ENCODE measurements around the gene RING1. TPM values are rescaled to one million over a fixed set of nuclear protein-coding genes. Genes with fewer than 3 reads are reported as not detected.

Gene RING1
- polyA plus RNA-seq, 1 of the 3 experiments (the other 2 are of a cell fraction): 61.3 TPM

DNA sequence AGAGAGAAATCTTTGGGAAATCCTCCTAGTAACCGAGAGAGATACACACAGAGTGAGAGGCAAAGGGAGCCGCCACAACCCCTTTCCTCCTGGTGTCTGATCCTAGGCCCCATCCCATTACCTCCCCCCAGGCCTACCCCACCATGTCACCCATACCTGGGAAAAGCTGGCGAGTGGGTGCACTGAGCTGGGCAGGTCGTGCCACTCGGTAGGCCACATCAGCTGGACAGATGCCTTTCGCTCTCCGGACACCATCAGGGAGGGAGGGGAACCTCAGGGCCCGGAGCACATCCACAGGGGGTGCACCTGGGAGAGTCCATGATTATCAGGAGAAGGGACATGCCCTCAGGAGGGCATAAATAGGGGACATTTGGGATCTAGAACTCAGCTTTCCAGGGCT, 19.1 kb upstream of the RING1 start:
- no peak overlapping the region for H3K4me3 ChIP-seq (ENCODE audit: low read depth in 2 of 2, low read length in 1 of 2)
- H3K27me3 ChIP-seq (ENCODE audit: insufficient read depth): no peaks in the 10 kb centered on the region
- no peak overlapping the region for H3K9ac ChIP-seq
- H3K4me1 ChIP-seq (ENCODE audit: control insufficient read depth in 1 of 2, insufficient read depth in 2 of 2, low read depth in 1 of 2, low read length in 1 of 2): peaks cover 0 to 21% of the 10 kb centered on the region in 2 experiments; a peak in 1 of 4 replicates
- H2AFZ ChIP-seq (ENCODE audit: low read depth): no peak overlapping the region
- no peak overlapping the region for H3K27ac ChIP-seq (ENCODE audit: low read depth in 2 of 2, low read length in 1 of 2)
- ChIA-PET CTCF (interaction anchor here (1.0 to 1.7 kb wide), 6 partner anchors 9 to 59 kb away, joined by 3 to 14 read pairs (median 5); no protein-coding TSS in a partner anchor), POLR2A (no interaction called here)
- no peaks in the 10 kb centered on the region for H3K79me2 ChIP-seq (ENCODE audit: insufficient read depth)
- no peaks in the 10 kb centered on the region for H4K20me1 ChIP-seq (ENCODE audit: insufficient read depth)
- no peaks in the 10 kb centered on the region for H3F3A ChIP-seq (replicated peaks; ENCODE audit: insufficient read depth)
- peaks cover 0 to 2% of the 10 kb centered on the region in 2 experiments for H3K36me3 ChIP-seq (replicated peaks in 1 of 2; ENCODE audit: control insufficient read depth in 1 of 2, insufficient read depth in 2 of 2, low read length in 1 of 2)
- WGBS (ENCODE audit: low lambda C conversion rate): 52% methylated on average over 4 of the region's 8 CpGs
- TF ChIP-seq RAD21 (IDR thresholded peaks at IDR 0.05; ENCODE audit: low read length): no peak
- TF ChIP-seq MEF2A (IDR thresholded peaks at IDR 0.05; ENCODE audit: borderline replicate concordance, low read depth): no peak
- no peak for TF ChIP-seq YY1 (IDR thresholded peaks at IDR 0.05; ENCODE audit: low read depth)
- TF ChIP-seq, protein P1, sequence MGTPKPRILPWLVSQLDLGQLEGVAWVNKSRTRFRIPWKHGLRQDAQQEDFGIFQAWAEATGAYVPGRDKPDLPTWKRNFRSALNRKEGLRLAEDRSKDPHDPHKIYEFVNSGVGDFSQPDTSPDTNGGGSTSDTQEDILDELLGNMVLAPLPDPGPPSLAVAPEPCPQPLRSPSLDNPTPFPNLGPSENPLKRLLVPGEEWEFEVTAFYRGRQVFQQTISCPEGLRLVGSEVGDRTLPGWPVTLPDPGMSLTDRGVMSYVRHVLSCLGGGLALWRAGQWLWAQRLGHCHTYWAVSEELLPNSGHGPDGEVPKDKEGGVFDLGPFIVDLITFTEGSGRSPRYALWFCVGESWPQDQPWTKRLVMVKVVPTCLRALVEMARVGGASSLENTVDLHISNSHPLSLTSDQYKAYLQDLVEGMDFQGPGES (IDR thresholded peaks at IDR 0.05; ENCODE audit: low read depth, low read length): no peak
- TF ChIP-seq TEAD4 (IDR thresholded peaks at IDR 0.05; ENCODE audit: borderline replicate concordance, insufficient read depth): no peak
- TF ChIP-seq, protein P2, sequence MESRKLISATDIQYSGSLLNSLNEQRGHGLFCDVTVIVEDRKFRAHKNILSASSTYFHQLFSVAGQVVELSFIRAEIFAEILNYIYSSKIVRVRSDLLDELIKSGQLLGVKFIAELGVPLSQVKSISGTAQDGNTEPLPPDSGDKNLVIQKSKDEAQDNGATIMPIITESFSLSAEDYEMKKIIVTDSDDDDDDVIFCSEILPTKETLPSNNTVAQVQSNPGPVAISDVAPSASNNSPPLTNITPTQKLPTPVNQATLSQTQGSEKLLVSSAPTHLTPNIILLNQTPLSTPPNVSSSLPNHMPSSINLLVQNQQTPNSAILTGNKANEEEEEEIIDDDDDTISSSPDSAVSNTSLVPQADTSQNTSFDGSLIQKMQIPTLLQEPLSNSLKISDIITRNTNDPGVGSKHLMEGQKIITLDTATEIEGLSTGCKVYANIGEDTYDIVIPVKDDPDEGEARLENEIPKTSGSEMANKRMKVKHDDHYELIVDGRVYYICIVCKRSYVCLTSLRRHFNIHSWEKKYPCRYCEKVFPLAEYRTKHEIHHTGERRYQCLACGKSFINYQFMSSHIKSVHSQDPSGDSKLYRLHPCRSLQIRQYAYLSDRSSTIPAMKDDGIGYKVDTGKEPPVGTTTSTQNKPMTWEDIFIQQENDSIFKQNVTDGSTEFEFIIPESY (IDR thresholded peaks at IDR 0.05; ENCODE audit: borderline replicate concordance, low read depth): no peak
- no peak for TF ChIP-seq GATA2 (CRISPR knock-in tag; IDR thresholded peaks at IDR 0.05)
- no peak for TF ChIP-seq TCF12 (IDR thresholded peaks at IDR 0.05)
- TF ChIP-seq RXRA (IDR thresholded peaks at IDR 0.05; ENCODE audit: borderline replicate concordance, low read depth): no peak
- TF ChIP-seq FOXM1 (IDR thresholded peaks at IDR 0.05; ENCODE audit: low read depth): no peak
- TF ChIP-seq NFIC (IDR thresholded peaks at IDR 0.05; ENCODE audit: borderline replicate concordance): no peak
- H3K9me2 ChIP-seq: no peaks in the 10 kb centered on the region
- no peak for DNase-seq
- no peak overlapping the region for H3K4me2 ChIP-seq
- H3K9me3 ChIP-seq: no peaks in the 10 kb centered on the region

DNA sequence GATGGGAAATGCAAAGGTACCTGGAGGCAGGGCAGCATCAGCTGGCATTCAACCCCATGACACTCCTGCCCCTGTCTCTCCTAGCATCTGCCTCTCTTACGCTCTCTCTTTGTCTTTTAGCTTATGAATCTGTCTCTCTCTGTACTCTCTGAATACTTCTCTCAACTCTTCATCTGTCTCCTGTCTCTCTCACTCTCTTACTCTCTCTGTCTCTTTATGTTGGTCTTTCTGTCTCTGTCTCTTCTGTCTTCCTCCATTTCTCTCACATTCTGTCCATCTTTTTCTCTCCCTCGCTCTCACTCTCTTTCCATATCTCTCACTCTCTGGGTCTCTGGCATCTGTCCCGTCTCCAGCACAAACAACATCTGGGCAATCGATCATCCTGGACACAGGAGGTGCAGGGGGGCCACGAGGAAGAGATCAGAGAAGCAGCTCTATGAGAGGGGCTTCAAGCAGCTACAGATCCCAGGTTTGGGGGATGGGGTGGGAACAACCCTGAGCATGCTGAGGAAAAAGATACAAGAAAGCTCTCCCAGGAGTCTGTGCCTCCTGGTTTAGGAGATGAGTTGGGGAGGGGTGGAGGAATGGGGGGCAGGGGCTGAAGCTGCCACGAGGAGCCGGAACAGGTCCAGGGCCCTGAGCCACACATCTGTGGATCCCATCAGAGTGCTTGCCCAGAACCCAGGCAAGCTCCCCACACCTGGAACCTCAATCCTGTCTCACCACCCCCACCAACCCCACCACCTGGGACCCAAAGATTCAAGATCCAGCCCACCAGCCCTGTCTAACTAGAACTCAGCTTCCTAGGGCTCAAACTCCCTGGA, 18.5 kb upstream of the RING1 start:
- Histone ChIP-seq H3K36me3 (replicated peaks in 1 of 2; ENCODE audit: control insufficient read depth in 1 of 2, insufficient read depth in 2 of 2, low read length in 1 of 2) (peaks cover under 1 to 8% of the 10 kb centered on the region in 2 experiments), H2AFZ (ENCODE audit: low read depth) (no peak overlapping the region), H3K9ac (no peak overlapping the region), H3K4me3 (ENCODE audit: low read depth in 2 of 2, low read length in 1 of 2) (no peak overlapping the region), H3K9me3 (no peaks in the 10 kb centered on the region), H3K27ac (ENCODE audit: low read depth in 2 of 2, low read length in 1 of 2) (no peak overlapping the region), H3K27me3 (ENCODE audit: insufficient read depth) (no peaks in the 10 kb centered on the region), H3K9me2 (no peaks in the 10 kb centered on the region), H4K20me1 (ENCODE audit: insufficient read depth) (no peaks in the 10 kb centered on the region), H3K4me1 (ENCODE audit: control insufficient read depth in 1 of 2, insufficient read depth in 2 of 2, low read depth in 1 of 2, low read length in 1 of 2) (peaks cover 0 to 21% of the 10 kb centered on the region in 2 experiments; a peak in 1 of 4 replicates), H3K79me2 (ENCODE audit: insufficient read depth) (no peaks in the 10 kb centered on the region), H3K4me2 (no peak overlapping the region), H3F3A (replicated peaks; ENCODE audit: insufficient read depth) (peaks cover 4% of the 10 kb centered on the region)
- CTCF ChIA-PET: interaction anchor here (0.9 to 1.7 kb wide), 8 partner anchors 8 to 352 kb away, joined by 3 to 14 read pairs (median 3); partner anchors contain the start of gene TAP2
- no peak for DNase-seq
- POLR2A ChIA-PET: no interaction called here
- WGBS (ENCODE audit: low lambda C conversion rate): 52% methylated on average over 5 of the region's 7 CpGs
- no peak for TF ChIP-seq RFX5 (IDR thresholded peaks at IDR 0.05; ENCODE audit: low read length)
- no peak for TF ChIP-seq YY1 (IDR thresholded peaks at IDR 0.05; ENCODE audit: low read depth)
- TF ChIP-seq MEF2A (IDR thresholded peaks at IDR 0.05; ENCODE audit: borderline replicate concordance, low read depth): no peak
- TF ChIP-seq, protein P3, sequence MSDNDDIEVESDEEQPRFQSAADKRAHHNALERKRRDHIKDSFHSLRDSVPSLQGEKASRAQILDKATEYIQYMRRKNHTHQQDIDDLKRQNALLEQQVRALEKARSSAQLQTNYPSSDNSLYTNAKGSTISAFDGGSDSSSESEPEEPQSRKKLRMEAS (IDR thresholded peaks at IDR 0.05; ENCODE audit: low read depth): no peak
- TF ChIP-seq, protein P4, sequence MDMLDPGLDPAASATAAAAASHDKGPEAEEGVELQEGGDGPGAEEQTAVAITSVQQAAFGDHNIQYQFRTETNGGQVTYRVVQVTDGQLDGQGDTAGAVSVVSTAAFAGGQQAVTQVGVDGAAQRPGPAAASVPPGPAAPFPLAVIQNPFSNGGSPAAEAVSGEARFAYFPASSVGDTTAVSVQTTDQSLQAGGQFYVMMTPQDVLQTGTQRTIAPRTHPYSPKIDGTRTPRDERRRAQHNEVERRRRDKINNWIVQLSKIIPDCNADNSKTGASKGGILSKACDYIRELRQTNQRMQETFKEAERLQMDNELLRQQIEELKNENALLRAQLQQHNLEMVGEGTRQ (IDR thresholded peaks at IDR 0.05; ENCODE audit: borderline replicate concordance, low read depth, low read length): no peak
- TF ChIP-seq EZH2phosphoT487 (IDR thresholded peaks at IDR 0.05; ENCODE audit: borderline replicate concordance, low read depth): no peak
- no peak for TF ChIP-seq JUND (IDR thresholded peaks at IDR 0.05)
- TF ChIP-seq, protein P2 (IDR thresholded peaks at IDR 0.05; ENCODE audit: borderline replicate concordance, low read depth): no peak
- no peak for TF ChIP-seq FOSL2 (IDR thresholded peaks at IDR 0.05; ENCODE audit: borderline replicate concordance, low read depth)
- TF ChIP-seq POLR2AphosphoS5 (IDR thresholded peaks at IDR 0.05; ENCODE audit: low read depth, low read length): no peak
- no peak for TF ChIP-seq TEAD4 (IDR thresholded peaks at IDR 0.05; ENCODE audit: borderline replicate concordance, insufficient read depth)
- no peak for TF ChIP-seq NFIC (IDR thresholded peaks at IDR 0.05; ENCODE audit: borderline replicate concordance)
- TF ChIP-seq SIN3A (IDR thresholded peaks at IDR 0.05; ENCODE audit: borderline replicate concordance, low read depth, low read length): no peak
- TF ChIP-seq TCF12 (IDR thresholded peaks at IDR 0.05): no peak
- TF ChIP-seq RXRA (IDR thresholded peaks at IDR 0.05; ENCODE audit: borderline replicate concordance, low read depth): no peak

Data from SK-N-SH (cell line).